GM12878 (cell line): ENCODE data around the gene WDR45B. TPM values are rescaled to one million over a fixed set of nuclear protein-coding genes. Genes with fewer than 3 reads are reported as not detected.

Experiments
- ATAC-seq: fragments of 200-7000 bp; cut with Tn5 transposase; 3 replicates; pipeline ENCODE4 v1.9.1; 2020; ENCODE audit warnings: mild to moderate bottlenecking, moderate library complexity
- BruUV-seq: library from RNA; stranded (reverse); fragments of 400-500 nt; replicated peaks from 2 replicates; lab custom pipeline; 2021; lab: Mats Ljungman, UMichigan
- CTCF ChIA-PET: fragments of 300-600 bp; sonication (Branson Sonifier 250); formaldehyde crosslinking; extraction: SDS; loops from one replicate; lab custom pipeline; 2021; ENCODE audit warnings: inconsistent platforms; lab: Yijun Ruan, JAX
- POLR2A ChIA-PET: fragments of 350-600 bp; formaldehyde crosslinking; extraction: SDS; loops from one replicate; lab custom pipeline; 2021; ENCODE audit warnings: inconsistent platforms; lab: Charles Lee
- RAD21 ChIA-PET: fragments of 300-600 bp; sonication (Branson Sonifier 250); formaldehyde crosslinking; loops from one replicate; lab custom pipeline; 2023; ENCODE audit warnings: antibody characterized with exemption; ENCODE audit not compliant: unreplicated experiment; lab: Charles Lee
- SMC1A ChIA-PET: fragments of 300-600 bp; sonication (Branson Sonifier 250); formaldehyde crosslinking; loops from one replicate; lab custom pipeline; 2023; ENCODE audit not compliant: unreplicated experiment, uncharacterized antibody; lab: Charles Lee
- DNase-seq: peaks from one replicate; pipeline ENCODE4 v3.0.0-alpha.2; 2011; ENCODE audit warnings: low read depth, low spot score
- FAIRE-seq: peaks from 3 replicates; lab custom pipeline; 2011; peaks lifted over from hg19 to GRCh38; lab: Jason Lieb, UNC
- H2AFZ ChIP-seq: 2 replicates; pipeline ENCODE4 v1.6.0; 2011; ENCODE audit warnings: low read depth, low read length, control low read depth; ENCODE audit not compliant: control insufficient read depth
- H3K27ac ChIP-seq: 2 replicates; pipeline ENCODE4 v1.5.1; 2011; ENCODE audit warnings: control low read depth; ENCODE audit not compliant: control insufficient read depth, insufficient read depth
- H3K27me3 ChIP-seq, 2 experiments: replicated peaks in 1 of 2; 2 replicates each; pipeline versions ENCODE4 v1.6.0 to v1.6.1; 2011; ENCODE audit warnings: low read length in 1 of 2; ENCODE audit not compliant: control insufficient read depth in 2 of 2, insufficient read depth in 2 of 2
- H3K36me3 ChIP-seq, 2 experiments: 2 replicates each; pipeline ENCODE4 v1.5.1; 2011; ENCODE audit warnings: low read length in 1 of 2; ENCODE audit not compliant: control insufficient read depth in 2 of 2, insufficient read depth in 2 of 2
- H3K4me1 ChIP-seq: 2 replicates; pipeline ENCODE4 v1.6.1; 2011; ENCODE audit warnings: mild to moderate bottlenecking, low read length, moderate library complexity, mixed read lengths; ENCODE audit not compliant: control insufficient read depth, insufficient read depth
- H3K4me2 ChIP-seq: 2 replicates; pipeline ENCODE4 v1.6.0; 2011; ENCODE audit warnings: control low read depth; ENCODE audit not compliant: control insufficient read depth, insufficient read depth
- H3K4me3 ChIP-seq: fragments of 200-600 bp; sonication (generic); 2 replicates; pipeline ENCODE4 v1.5.1; 2016
- H3K79me2 ChIP-seq: 2 replicates; pipeline ENCODE4 v1.6.0; 2011; ENCODE audit warnings: low read length; ENCODE audit not compliant: control insufficient read depth, insufficient read depth
- H3K9ac ChIP-seq: 2 replicates; pipeline ENCODE4 v1.8.0; 2011; ENCODE audit warnings: low read length, control low read depth, mixed read lengths; ENCODE audit not compliant: control insufficient read depth, insufficient read depth
- H3K9me3 ChIP-seq: replicated peaks from 3 replicates; pipeline ENCODE4 v1.5.1; 2011; ENCODE audit warnings: mild to moderate bottlenecking, low read length; ENCODE audit not compliant: control insufficient read depth, insufficient read depth
- H4K20me1 ChIP-seq: 2 replicates; pipeline ENCODE4 v1.6.0; 2011; ENCODE audit not compliant: control insufficient read depth, insufficient read depth
- IRF4 ChIP-seq: IDR thresholded peaks from 2 replicates; pipeline ENCODE4 v1.6.1; 2011; ENCODE audit warnings: low read depth, low read length
- NR2C1 ChIP-seq: fragments of 450-650 bp; IDR thresholded peaks from 2 replicates; pipeline ENCODE4 v1.6.1; 2017; ENCODE audit warnings: antibody characterized with exemption, mild to moderate bottlenecking, moderate library complexity
- NR2C2 ChIP-seq: IDR thresholded peaks from 2 replicates; pipeline ENCODE4 v1.6.1; 2011; ENCODE audit warnings: borderline replicate concordance, low read depth; ENCODE audit not compliant: control insufficient read depth, insufficient read length
- whole genome bisulfite sequencing: methylation state at CpG from one replicate; pipeline ENCODE4 v1.1.6; 2016; ENCODE audit warnings: low lambda C conversion rate; ENCODE audit not compliant: insufficient replicate concordance, insufficient coverage; ENCODE audit errors: missing lambda C conversion rate; 5-methylcytosine and 5-hydroxymethylcytosine counted together
- in situ Hi-C: fragments of 300-500 bp; cut with MboI; formaldehyde crosslinking; loops from 9 replicates; pipeline ENCODE4 v1.14.3; 2018; ENCODE audit warnings: mixed read lengths
- intact Hi-C: fragments of 100-400 bp; cut with micrococcal nuclease; formaldehyde crosslinking; loops from one replicate; pipeline ENCODE4 v1.14.2; 2022; ENCODE audit not compliant: unreplicated experiment
- polyA plus RNA-seq, 11 experiments: library from polyadenylated mRNA; depleted of rRNA in 4 of 11; unstranded in 6 of 11; stranded (reverse) in 5 of 11; fragments of >200 nt; fragmentation: Nextera tagmentation in 4 of 11; fragmentation: Illumina TruSeq in 1 of 11; extraction: Ambion mirVana in 4 of 11; extraction: Trizol in 1 of 11; gene quantifications; 1 replicate in 1 of 11; 2 replicates in 10 of 11; pipeline versions ENCODE4 v1.2.1 to v1.2.3, GENCODE V29; 2011 to 2016; ENCODE audit warnings: inconsistent platforms in 2 of 11, missing spikeins in 2 of 11, low read depth in 1 of 11
- total RNA-seq, 4 experiments: library from RNA; depleted of rRNA in 3 of 4; stranded (reverse); fragments of >200 nt in 3 of 4; fragmentation: Illumina TruSeq in 1 of 4; extraction: Trizol in 1 of 4; gene quantifications; 2 replicates each; pipeline versions ENCODE4 v1.2.1 to v1.2.3, GENCODE V29; 2013 to 2021
- TF ChIP-seq, protein P1 (sequence below): fragments of 450-650 bp; IDR thresholded peaks from 2 replicates; pipeline ENCODE4 v1.6.1; 2018; ENCODE audit warnings: borderline replicate concordance, mild to moderate bottlenecking; ENCODE audit not compliant: partially characterized antibody

The WDR45B gene
- total and polyA plus RNA-seq, 10 of the 15 experiments (the other 5 are each of a cell fraction or from before 2014, with no cell fraction given): 1.0 to 73.7 (median 26.6) TPM

- no peaks in the 10 kb centered on the region for H3K9me3 ChIP-seq
- ChIA-PET POLR2A (interaction anchor here (0.6 kb wide), 1 partner anchor 108 kb away, joined by 3 read pairs; no protein-coding TSS in a partner anchor), RAD21 (no interaction called here), CTCF (no interaction called here), SMC1A (no interaction called here)
- 72% methylated on average over 21 of the region's 21 CpGs for WGBS
- no TSS peak for BruUV-seq
- FAIRE-seq: no peak
- TF ChIP-seq NR2C2 (no peak), IRF4 (no peak), NR2C1 (no peak)
- TF ChIP-seq, protein P1, sequence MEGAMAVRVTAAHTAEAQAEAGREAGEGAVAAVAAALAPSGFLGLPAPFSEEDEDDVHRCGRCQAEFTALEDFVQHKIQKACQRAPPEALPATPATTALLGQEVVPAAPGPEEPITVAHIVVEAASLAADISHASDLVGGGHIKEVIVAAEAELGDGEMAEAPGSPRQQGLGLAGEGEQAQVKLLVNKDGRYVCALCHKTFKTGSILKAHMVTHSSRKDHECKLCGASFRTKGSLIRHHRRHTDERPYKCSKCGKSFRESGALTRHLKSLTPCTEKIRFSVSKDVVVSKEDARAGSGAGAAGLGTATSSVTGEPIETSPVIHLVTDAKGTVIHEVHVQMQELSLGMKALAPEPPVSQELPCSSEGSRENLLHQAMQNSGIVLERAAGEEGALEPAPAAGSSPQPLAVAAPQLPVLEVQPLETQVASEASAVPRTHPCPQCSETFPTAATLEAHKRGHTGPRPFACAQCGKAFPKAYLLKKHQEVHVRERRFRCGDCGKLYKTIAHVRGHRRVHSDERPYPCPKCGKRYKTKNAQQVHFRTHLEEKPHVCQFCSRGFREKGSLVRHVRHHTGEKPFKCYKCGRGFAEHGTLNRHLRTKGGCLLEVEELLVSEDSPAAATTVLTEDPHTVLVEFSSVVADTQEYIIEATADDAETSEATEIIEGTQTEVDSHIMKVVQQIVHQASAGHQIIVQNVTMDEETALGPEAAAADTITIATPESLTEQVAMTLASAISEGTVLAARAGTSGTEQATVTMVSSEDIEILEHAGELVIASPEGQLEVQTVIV: no peak
- H3K4me2 ChIP-seq: no peak overlapping the region
- H3K27me3 ChIP-seq: no peaks in the 10 kb centered on the region
- H2AFZ ChIP-seq: no peak overlapping the region
- ATAC-seq: no peak
- no peak overlapping the region for H3K4me3 ChIP-seq
- in situ Hi-C loops: no loop called here
- H3K36me3 ChIP-seq: peaks cover 29 to 34% of the 10 kb centered on the region in 2 experiments
- DNase-seq: no peak
- peaks cover 3% of the 10 kb centered on the region; the same call in 1 of the 2 replicates for H4K20me1 ChIP-seq
- no peak overlapping the region; the same call in 1 of the 2 replicates for H3K27ac ChIP-seq
- peaks cover 19% of the 10 kb centered on the region for H3K4me1 ChIP-seq
- intact Hi-C loops: no loop called here
- H3K79me2 ChIP-seq: no peaks in the 10 kb centered on the region; the same call in 1 of the 2 replicates
- H3K9ac ChIP-seq: no peak overlapping the region
These were observed 45.8 kb downstream of the WDR45B start for GRCh38 chr17:82602487-82602886.
